ENCODE results near the gene MAP1LC3B2. TPM values are rescaled to one million over a fixed set of nuclear protein-coding genes. Genes with fewer than 3 reads are reported as not detected.
"Not testable (repeated sequence)": the region's sequence is repeated elsewhere in the genome, so short reads cannot be mapped to it uniquely, and the experiment has no call there.

MAP1LC3B2 gene
- total and polyA plus RNA-seq, 4 donors, result 1.8 to 18.5 (median 11.0) TPM

GRCh38 chr12:116568203-116568602 lies 9.0 kb downstream of the MAP1LC3B2 start:
- H3K4me3 ChIP-seq (ENCODE audit: low read depth, low read length), result no peak overlapping the region
- no peaks in the 10 kb centered on the region for H3K36me3 ChIP-seq (ENCODE audit: control insufficient read depth, insufficient read depth, low read length)
- no peak for DNase-seq (ENCODE audit: low read depth in 4 of 6, low spot score in 6 of 6)
- H3K4me1 ChIP-seq (ENCODE audit: control insufficient read depth, insufficient read depth, low read length), result no peaks in the 10 kb centered on the region
- WGBS (ENCODE audit: insufficient coverage), result 61% methylated on average over 2 of the region's 2 CpGs
- H3K27me3 ChIP-seq (ENCODE audit: control insufficient read depth, insufficient read depth, low read length), result no peaks in the 10 kb centered on the region
- H3K27ac ChIP-seq (ENCODE audit: low read depth, low read length), result no peak overlapping the region
- no peaks in the 10 kb centered on the region for H3K9me3 ChIP-seq (ENCODE audit: control insufficient read depth, insufficient read depth, low read length)

GRCh38 chr12:116571089-116571488 lies 11.9 kb downstream of the MAP1LC3B2 start:
- no peaks in the 10 kb centered on the region for H3K4me1 ChIP-seq (ENCODE audit: control insufficient read depth, insufficient read depth, low read length)

GRCh38 chr12:116573776-116574175 lies 14.6 kb downstream of the MAP1LC3B2 start:
- Histone ChIP-seq H3K9me3 (ENCODE audit: control insufficient read depth, insufficient read depth, low read length) (no peaks in the 10 kb centered on the region), H3K27ac (ENCODE audit: low read depth, low read length) (no peak overlapping the region), H3K4me3 (ENCODE audit: low read depth, low read length) (no peak overlapping the region), H3K36me3 (ENCODE audit: control insufficient read depth, insufficient read depth, low read length) (no peaks in the 10 kb centered on the region), H3K27me3 (ENCODE audit: control insufficient read depth, insufficient read depth, low read length) (no peaks in the 10 kb centered on the region), H3K4me1 (ENCODE audit: control insufficient read depth, insufficient read depth, low read length) (no peaks in the 10 kb centered on the region)
- WGBS (ENCODE audit: insufficient coverage), result 80% methylated on average over 1 of the region's 4 CpGs
- peak in 1 of 6 donors; percentile 48 for DNase-seq (ENCODE audit: low read depth in 4 of 6, low spot score in 6 of 6)

More at GRCh38 chr12:116571089-116571488, 11.9 kb downstream of the MAP1LC3B2 start:
- H3K27me3 ChIP-seq (ENCODE audit: control insufficient read depth, insufficient read depth, low read length), result no peaks in the 10 kb centered on the region
- no peak overlapping the region for H3K27ac ChIP-seq (ENCODE audit: low read depth, low read length)
- H3K36me3 ChIP-seq (ENCODE audit: control insufficient read depth, insufficient read depth, low read length), result no peaks in the 10 kb centered on the region
- 100% methylated on average over 1 of the region's 2 CpGs for WGBS (ENCODE audit: insufficient coverage)
- no peak overlapping the region for H3K4me3 ChIP-seq (ENCODE audit: low read depth, low read length)
- H3K9me3 ChIP-seq (ENCODE audit: control insufficient read depth, insufficient read depth, low read length), result no peaks in the 10 kb centered on the region
- no peak for DNase-seq (ENCODE audit: low read depth in 4 of 6, low spot score in 6 of 6)

- 93% methylated on average over 19 of the region's 24 CpGs for WGBS (ENCODE audit: insufficient coverage)
- H3K36me3 ChIP-seq (ENCODE audit: control insufficient read depth, insufficient read depth, low read length); H3K27ac ChIP-seq (ENCODE audit: low read depth, low read length); H3K9me3 ChIP-seq (ENCODE audit: control insufficient read depth, insufficient read depth, low read length); DNase-seq (ENCODE audit: low read depth in 4 of 6, low spot score in 6 of 6); H3K27me3 ChIP-seq (ENCODE audit: control insufficient read depth, insufficient read depth, low read length); H3K4me3 ChIP-seq (ENCODE audit: low read depth, low read length); H3K4me1 ChIP-seq (ENCODE audit: control insufficient read depth, insufficient read depth, low read length): not testable (repeated sequence)
These were observed 16.6 kb downstream of the MAP1LC3B2 start for GRCh38 chr12:116575754-116576153.

- Histone ChIP-seq H3K27ac (ENCODE audit: low read depth, low read length) (no peak overlapping the region), H3K9me3 (ENCODE audit: control insufficient read depth, insufficient read depth, low read length) (no peaks in the 10 kb centered on the region), H3K27me3 (ENCODE audit: control insufficient read depth, insufficient read depth, low read length) (no peaks in the 10 kb centered on the region), H3K36me3 (ENCODE audit: control insufficient read depth, insufficient read depth, low read length) (no peaks in the 10 kb centered on the region), H3K4me1 (ENCODE audit: control insufficient read depth, insufficient read depth, low read length) (no peaks in the 10 kb centered on the region), H3K4me3 (ENCODE audit: low read depth, low read length) (no peak overlapping the region)
- WGBS (ENCODE audit: insufficient coverage), result no CpG with 5 or more reads among the region's 4 CpGs
- no peak for DNase-seq (ENCODE audit: low read depth in 4 of 6, low spot score in 6 of 6)
These were observed 18.0 kb downstream of the MAP1LC3B2 start for GRCh38 chr12:116577154-116577561.

GRCh38 chr12:116578051-116578450 lies 18.9 kb downstream of the MAP1LC3B2 start:
- no peaks in the 10 kb centered on the region for H3K36me3 ChIP-seq (ENCODE audit: control insufficient read depth, insufficient read depth, low read length)
- H3K4me3 ChIP-seq (ENCODE audit: low read depth, low read length), result no peak overlapping the region
- H3K4me1 ChIP-seq (ENCODE audit: control insufficient read depth, insufficient read depth, low read length), result no peaks in the 10 kb centered on the region
- no peak overlapping the region for H3K27ac ChIP-seq (ENCODE audit: low read depth, low read length)
- DNase-seq (ENCODE audit: low read depth in 4 of 6, low spot score in 6 of 6), result no peak
- no peaks in the 10 kb centered on the region for H3K9me3 ChIP-seq (ENCODE audit: control insufficient read depth, insufficient read depth, low read length)
- no peaks in the 10 kb centered on the region for H3K27me3 ChIP-seq (ENCODE audit: control insufficient read depth, insufficient read depth, low read length)
- 100% methylated on average over 1 of the region's 1 CpG for WGBS (ENCODE audit: insufficient coverage)

GRCh38 chr12:116582610-116583009 lies 23.4 kb downstream of the MAP1LC3B2 start:
- Histone ChIP-seq H3K4me1 (ENCODE audit: control insufficient read depth, insufficient read depth, low read length) (no peaks in the 10 kb centered on the region), H3K4me3 (ENCODE audit: low read depth, low read length) (no peak overlapping the region), H3K9me3 (ENCODE audit: control insufficient read depth, insufficient read depth, low read length) (no peaks in the 10 kb centered on the region), H3K36me3 (ENCODE audit: control insufficient read depth, insufficient read depth, low read length) (no peaks in the 10 kb centered on the region), H3K27me3 (ENCODE audit: control insufficient read depth, insufficient read depth, low read length) (no peaks in the 10 kb centered on the region), H3K27ac (ENCODE audit: low read depth, low read length) (no peak overlapping the region)
- WGBS (ENCODE audit: insufficient coverage), result 66% methylated on average over 8 of the region's 11 CpGs
- no peak for DNase-seq (ENCODE audit: low read depth in 4 of 6, low spot score in 6 of 6)

- no CpG with 5 or more reads among the region's 6 CpGs for whole genome bisulfite sequencing (ENCODE audit: insufficient coverage)
- Histone ChIP-seq H3K9me3 (ENCODE audit: control insufficient read depth, insufficient read depth, low read length) (no peaks in the 10 kb centered on the region), H3K27ac (ENCODE audit: low read depth, low read length) (no peak overlapping the region), H3K4me3 (ENCODE audit: low read depth, low read length) (no peak overlapping the region), H3K36me3 (ENCODE audit: control insufficient read depth, insufficient read depth, low read length) (no peaks in the 10 kb centered on the region), H3K27me3 (ENCODE audit: control insufficient read depth, insufficient read depth, low read length) (no peaks in the 10 kb centered on the region), H3K4me1 (ENCODE audit: control insufficient read depth, insufficient read depth, low read length) (no peaks in the 10 kb centered on the region)
- peak in 1 of 6 donors; percentile 52 for DNase-seq (ENCODE audit: low read depth in 4 of 6, low spot score in 6 of 6)
These were observed 24.0 kb downstream of the MAP1LC3B2 start for GRCh38 chr12:116583129-116583694.

- no peaks in the 10 kb centered on the region for H3K9me3 ChIP-seq (ENCODE audit: control insufficient read depth, insufficient read depth, low read length)
- DNase-seq (ENCODE audit: low read depth in 4 of 6, low spot score in 6 of 6), result no peak
- H3K27me3 ChIP-seq (ENCODE audit: control insufficient read depth, insufficient read depth, low read length), result no peaks in the 10 kb centered on the region
- H3K36me3 ChIP-seq (ENCODE audit: control insufficient read depth, insufficient read depth, low read length), result no peaks in the 10 kb centered on the region
- no peak overlapping the region for H3K4me3 ChIP-seq (ENCODE audit: low read depth, low read length)
- WGBS (ENCODE audit: insufficient coverage), result 90% methylated on average over 2 of the region's 2 CpGs
- no peak overlapping the region for H3K27ac ChIP-seq (ENCODE audit: low read depth, low read length)
- H3K4me1 ChIP-seq (ENCODE audit: control insufficient read depth, insufficient read depth, low read length), result peaks cover 5% of the 10 kb centered on the region
These were observed 28.1 kb downstream of the MAP1LC3B2 start for GRCh38 chr12:116587270-116587669.

GRCh38 chr12:116588390-116589028 lies 29.3 kb downstream of the MAP1LC3B2 start:
- peaks cover 11% of the 10 kb centered on the region for H3K4me1 ChIP-seq (ENCODE audit: control insufficient read depth, insufficient read depth, low read length)
- H3K4me3 ChIP-seq (ENCODE audit: low read depth, low read length), result no peak overlapping the region
- 94% methylated on average over 2 of the region's 5 CpGs for WGBS (ENCODE audit: insufficient coverage)
- H3K9me3 ChIP-seq (ENCODE audit: control insufficient read depth, insufficient read depth, low read length), result no peaks in the 10 kb centered on the region
- no peaks in the 10 kb centered on the region for H3K36me3 ChIP-seq (ENCODE audit: control insufficient read depth, insufficient read depth, low read length)
- H3K27me3 ChIP-seq (ENCODE audit: control insufficient read depth, insufficient read depth, low read length), result no peaks in the 10 kb centered on the region
- DNase-seq (ENCODE audit: low read depth in 4 of 6, low spot score in 6 of 6), result no peak
- H3K27ac ChIP-seq (ENCODE audit: low read depth, low read length), result no peak overlapping the region

Data from spinal cord (tissue), 10 donors.